Measurements from ENCODE around the gene ITPR1. TPM values are rescaled to one million over a fixed set of nuclear protein-coding genes. Genes with fewer than 3 reads are reported as not detected.

Gene ITPR1
- total and polyA plus RNA-seq, 4 experiments from 2014 or later: 6.1 to 72.8 (median 44.2) TPM

DNA sequence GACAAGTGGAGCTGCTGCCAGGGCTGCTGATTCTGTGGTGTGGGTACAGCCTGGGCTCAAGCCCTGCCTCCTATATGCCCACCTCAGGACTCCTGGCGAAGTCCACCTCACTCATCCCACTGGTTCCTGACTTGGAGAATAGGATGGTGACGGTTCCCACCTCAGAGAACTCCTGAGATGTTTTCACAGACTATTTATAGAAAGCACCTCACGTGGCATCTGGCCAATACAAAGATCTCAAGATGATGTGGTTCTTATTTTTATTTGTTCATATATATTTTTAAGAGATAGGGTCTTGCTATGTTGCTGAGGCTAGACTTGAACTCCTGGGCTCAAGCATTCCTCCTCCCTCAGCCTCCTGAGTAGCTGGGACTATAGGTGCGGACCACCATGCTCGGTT, 249.2 kb downstream of the ITPR1 start:
- no peak overlapping the region for H3K4me3 Mint-ChIP-seq
- no peak overlapping the region for H3K4me3 ChIP-seq (ENCODE audit: low read length in 2 of 2)
- no peaks in the 10 kb centered on the region for H3K27me3 ChIP-seq (ENCODE audit: insufficient read depth, low read length)
- intact Hi-C loops (cut with micrococcal nuclease): no loop called here
- H3K27me3 Mint-ChIP-seq: no peaks in the 10 kb centered on the region
- ChIA-PET POLR2A (ENCODE audit: partially characterized antibody) (interaction anchor here (0.7 kb wide), 1 partner anchor 236 kb away, joined by 3 read pairs; no protein-coding TSS in a partner anchor), CTCF (ENCODE audit: partially characterized antibody) (no interaction called here)
- no peaks in the 10 kb centered on the region for H3K36me3 ChIP-seq (ENCODE audit: insufficient read depth, low read length)
- DNase-seq: no peak
- H3K36me3 Mint-ChIP-seq: peaks cover 28 to 40% of the 10 kb centered on the region in 2 donors
- no peaks in the 10 kb centered on the region for H3K9me3 ChIP-seq (ENCODE audit: control insufficient read depth in 1 of 2, low read length in 2 of 2)
- peaks cover 39 to 53% (median 48%) of the 10 kb centered on the region in 4 donors for H3K4me1 Mint-ChIP-seq
- peaks cover 50% of the 10 kb centered on the region for H3K4me1 ChIP-seq (ENCODE audit: insufficient read depth, low read length)
- no peak overlapping the region for H3K27ac ChIP-seq (ENCODE audit: low read depth, low read length)
- H3K9me3 Mint-ChIP-seq: peaks cover 0 to 6% (median 3%) of the 10 kb centered on the region in 8 donors
- H3K27ac Mint-ChIP-seq: peak overlapping the region in 1 of 7 donors; percentile 57

DNA sequence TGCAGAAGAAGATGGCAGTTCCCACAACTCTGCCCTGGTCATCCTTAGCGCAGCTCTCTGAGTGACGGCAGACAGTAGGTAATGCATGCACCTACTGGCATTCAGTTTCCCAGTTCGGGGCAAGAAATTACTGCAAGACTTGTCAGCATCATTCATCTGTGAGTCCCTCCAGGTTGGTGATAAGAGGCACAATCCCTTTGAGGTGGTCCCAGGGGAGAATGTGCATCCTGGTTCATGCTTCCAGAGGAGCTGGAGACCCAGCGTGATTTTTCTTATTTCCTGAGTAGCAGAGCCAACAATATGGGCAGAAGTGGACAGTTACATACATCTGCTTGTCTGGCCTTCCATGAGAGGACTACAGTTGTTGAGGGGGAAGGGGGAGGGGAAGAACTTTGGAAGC, 250.2 kb downstream of the ITPR1 start:
- ChIA-PET POLR2A (ENCODE audit: partially characterized antibody) (no interaction called here), CTCF (ENCODE audit: partially characterized antibody) (no interaction called here)
- Mint-ChIP-seq H3K4me3 (no peak overlapping the region), H3K27me3 (no peaks in the 10 kb centered on the region), H3K27ac (peak overlapping the region in 3 of 7 donors; percentile 16 to 71 (median 64)), H3K4me1 (peaks cover 31 to 45% (median 40%) of the 10 kb centered on the region in 4 donors), H3K9me3 (peaks cover 0 to 6% (median 3%) of the 10 kb centered on the region in 8 donors), H3K36me3 (peaks cover 23 to 39% of the 10 kb centered on the region in 2 donors)
- Histone ChIP-seq H3K27ac (ENCODE audit: low read depth, low read length) (no peak overlapping the region), H3K27me3 (ENCODE audit: insufficient read depth, low read length) (no peaks in the 10 kb centered on the region), H3K36me3 (ENCODE audit: insufficient read depth, low read length) (no peaks in the 10 kb centered on the region), H3K9me3 (ENCODE audit: control insufficient read depth in 1 of 2, low read length in 2 of 2) (no peaks in the 10 kb centered on the region), H3K4me1 (ENCODE audit: insufficient read depth, low read length) (peaks cover 40% of the 10 kb centered on the region), H3K4me3 (ENCODE audit: low read length in 2 of 2) (no peak overlapping the region)
- intact Hi-C loops (cut with micrococcal nuclease): no loop called here
- no peak for DNase-seq

DNA sequence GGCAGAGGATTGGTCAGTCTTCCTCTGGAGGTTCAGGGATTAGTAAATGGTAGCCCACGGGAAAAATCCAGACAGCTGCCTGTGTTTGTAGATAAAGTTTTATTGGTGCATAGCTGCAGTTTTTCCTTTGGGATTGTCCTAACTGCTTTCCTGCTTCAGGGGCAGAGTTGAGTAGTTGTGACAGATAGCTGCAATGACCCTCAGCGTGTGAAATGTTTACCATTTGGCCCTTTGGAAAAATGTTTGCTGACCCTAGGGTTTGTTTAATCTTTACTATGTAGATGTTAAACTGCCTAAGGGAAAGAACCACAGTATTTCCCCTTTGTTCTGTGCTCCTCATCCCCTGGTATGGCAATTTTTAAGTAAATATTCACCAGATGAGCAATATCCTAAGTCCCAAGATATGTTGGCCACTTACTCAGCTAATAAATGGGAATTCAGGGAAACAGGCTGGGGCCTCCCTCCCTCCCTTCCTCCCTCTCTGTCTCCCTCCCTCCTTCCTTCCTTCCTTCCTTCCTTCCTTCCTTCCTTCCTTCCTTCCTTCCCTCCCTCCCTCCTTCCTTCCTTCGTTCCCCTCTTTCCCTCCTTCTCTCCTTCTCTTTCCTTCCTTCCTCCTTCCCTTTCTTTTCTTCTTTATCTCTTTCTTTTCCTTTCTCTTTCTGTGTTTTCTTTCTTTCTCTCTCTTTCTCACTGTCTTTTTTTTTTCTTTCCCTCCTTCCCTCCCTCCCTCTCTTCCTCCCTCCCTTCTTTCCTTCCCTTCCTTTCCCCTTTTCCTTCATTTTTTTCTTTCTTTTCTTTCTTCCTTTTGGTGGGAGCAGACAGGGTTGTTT, 251.5 kb downstream of the ITPR1 start:
- Histone ChIP-seq H3K27me3 (ENCODE audit: insufficient read depth, low read length) (no peaks in the 10 kb centered on the region), H3K9me3 (ENCODE audit: control insufficient read depth in 1 of 2, low read length in 2 of 2) (no peaks in the 10 kb centered on the region), H3K27ac (ENCODE audit: low read depth, low read length) (no peak overlapping the region), H3K36me3 (ENCODE audit: insufficient read depth, low read length) (no peaks in the 10 kb centered on the region), H3K4me3 (ENCODE audit: low read length in 2 of 2) (no peak overlapping the region), H3K4me1 (ENCODE audit: insufficient read depth, low read length) (peaks cover 32% of the 10 kb centered on the region)
- peaks cover 29 to 45% (median 36%) of the 10 kb centered on the region in 4 donors for H3K4me1 Mint-ChIP-seq
- DNase-seq: no peak
- intact Hi-C loops (cut with micrococcal nuclease): no loop called here
- peaks cover 0 to 5% (median 2%) of the 10 kb centered on the region in 8 donors for H3K9me3 Mint-ChIP-seq
- no peaks in the 10 kb centered on the region for H3K27me3 Mint-ChIP-seq
- ChIA-PET CTCF (ENCODE audit: partially characterized antibody) (no interaction called here), POLR2A (ENCODE audit: partially characterized antibody) (no interaction called here)
- H3K27ac Mint-ChIP-seq: peak overlapping the region in 2 of 7 donors; percentile 12 to 31
- peaks cover 20 to 35% of the 10 kb centered on the region in 2 donors for H3K36me3 Mint-ChIP-seq
- H3K4me3 Mint-ChIP-seq: no peak overlapping the region

DNA sequence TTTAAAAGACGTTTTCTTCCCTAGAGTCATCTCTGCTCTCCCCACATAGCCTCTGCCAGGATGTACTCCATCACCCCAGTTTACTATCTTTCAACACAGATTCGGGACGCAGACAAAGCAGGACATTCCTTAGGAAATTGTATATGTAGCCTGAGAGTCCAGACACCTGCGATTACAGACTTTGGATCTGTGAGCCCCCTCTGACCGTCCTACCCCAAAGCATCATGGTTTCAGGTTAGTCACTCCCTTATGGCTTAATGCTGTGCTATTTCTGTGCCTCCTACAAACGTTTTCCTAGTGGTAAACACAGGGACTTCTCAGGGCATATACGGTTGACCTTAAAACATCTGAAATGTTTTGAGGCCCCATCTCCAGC, 252.1 kb downstream of the ITPR1 start:
- intact Hi-C loops (cut with micrococcal nuclease): no loop called here
- POLR2A ChIA-PET (ENCODE audit: partially characterized antibody): no interaction called here
- no peaks in the 10 kb centered on the region for H3K27me3 Mint-ChIP-seq
- Histone ChIP-seq H3K4me1 (ENCODE audit: insufficient read depth, low read length) (peaks cover 32% of the 10 kb centered on the region), H3K4me3 (ENCODE audit: low read length in 2 of 2) (no peak overlapping the region), H3K27me3 (ENCODE audit: insufficient read depth, low read length) (no peaks in the 10 kb centered on the region), H3K36me3 (ENCODE audit: insufficient read depth, low read length) (no peaks in the 10 kb centered on the region), H3K27ac (ENCODE audit: low read depth, low read length) (no peak overlapping the region), H3K9me3 (ENCODE audit: control insufficient read depth in 1 of 2, low read length in 2 of 2) (no peaks in the 10 kb centered on the region)
- H3K4me1 Mint-ChIP-seq: peaks cover 26 to 45% (median 34%) of the 10 kb centered on the region in 4 donors
- no peak overlapping the region for H3K4me3 Mint-ChIP-seq
- peaks cover 0 to 3% (median 0%) of the 10 kb centered on the region in 8 donors for H3K9me3 Mint-ChIP-seq
- H3K36me3 Mint-ChIP-seq: peaks cover 17 to 31% of the 10 kb centered on the region in 2 donors
- CTCF ChIA-PET (ENCODE audit: partially characterized antibody): no interaction called here
- DNase-seq: no peak
- H3K27ac Mint-ChIP-seq: peak overlapping the region in 1 of 7 donors; percentile 24

DNA sequence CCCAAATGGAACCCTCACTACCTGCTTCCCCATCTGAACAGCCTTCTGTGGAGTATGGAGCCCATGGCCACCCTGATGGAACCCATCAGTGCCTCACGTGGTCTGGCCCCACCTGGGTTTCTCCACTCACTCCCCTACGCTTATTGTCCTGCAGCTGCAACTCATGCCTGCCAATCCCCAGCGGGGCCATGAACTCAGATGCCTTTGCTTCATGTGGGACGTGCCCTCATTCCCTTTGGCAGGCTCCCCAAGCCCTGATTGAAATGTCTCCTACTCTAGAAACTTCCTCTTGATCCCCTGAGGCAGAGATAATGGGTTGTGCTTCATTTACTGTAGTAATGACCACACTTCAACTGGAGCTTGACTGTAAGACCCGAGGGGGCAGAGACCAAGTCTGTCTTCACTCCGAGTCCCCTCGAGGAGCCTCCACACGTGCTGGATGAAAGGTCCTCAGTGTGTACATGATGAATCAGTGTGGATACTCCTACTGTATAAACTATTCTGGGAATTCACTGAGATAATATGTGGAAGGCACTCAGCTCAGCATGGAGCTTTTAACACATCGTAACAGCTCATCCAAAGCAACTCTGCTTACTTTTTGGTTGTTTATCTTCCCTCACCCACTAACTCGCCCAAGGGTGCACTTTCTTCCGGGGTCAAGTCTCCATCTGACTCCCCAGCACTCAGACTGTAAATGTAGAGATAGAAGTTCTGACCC, 253.3 kb downstream of the ITPR1 start:
- Histone ChIP-seq H3K9me3 (ENCODE audit: control insufficient read depth in 1 of 2, low read length in 2 of 2) (no peaks in the 10 kb centered on the region), H3K27me3 (ENCODE audit: insufficient read depth, low read length) (no peaks in the 10 kb centered on the region), H3K4me3 (ENCODE audit: low read length in 2 of 2) (no peak overlapping the region), H3K36me3 (ENCODE audit: insufficient read depth, low read length) (no peaks in the 10 kb centered on the region), H3K4me1 (ENCODE audit: insufficient read depth, low read length) (peaks cover 31% of the 10 kb centered on the region), H3K27ac (ENCODE audit: low read depth, low read length) (no peak overlapping the region)
- DNase-seq: no peak
- ChIA-PET CTCF (ENCODE audit: partially characterized antibody) (no interaction called here), POLR2A (ENCODE audit: partially characterized antibody) (no interaction called here)
- H3K4me3 Mint-ChIP-seq: no peak overlapping the region
- H3K27me3 Mint-ChIP-seq: no peaks in the 10 kb centered on the region
- H3K4me1 Mint-ChIP-seq: peaks cover 22 to 45% (median 31%) of the 10 kb centered on the region in 4 donors
- intact Hi-C loops (cut with micrococcal nuclease): no loop called here
- H3K9me3 Mint-ChIP-seq: peaks cover 0 to 3% (median 0%) of the 10 kb centered on the region in 8 donors
- peak overlapping the region in 5 of 7 donors; percentile 15 to 65 (median 40) for H3K27ac Mint-ChIP-seq
- peaks cover 27 to 37% of the 10 kb centered on the region in 2 donors for H3K36me3 Mint-ChIP-seq

DNA sequence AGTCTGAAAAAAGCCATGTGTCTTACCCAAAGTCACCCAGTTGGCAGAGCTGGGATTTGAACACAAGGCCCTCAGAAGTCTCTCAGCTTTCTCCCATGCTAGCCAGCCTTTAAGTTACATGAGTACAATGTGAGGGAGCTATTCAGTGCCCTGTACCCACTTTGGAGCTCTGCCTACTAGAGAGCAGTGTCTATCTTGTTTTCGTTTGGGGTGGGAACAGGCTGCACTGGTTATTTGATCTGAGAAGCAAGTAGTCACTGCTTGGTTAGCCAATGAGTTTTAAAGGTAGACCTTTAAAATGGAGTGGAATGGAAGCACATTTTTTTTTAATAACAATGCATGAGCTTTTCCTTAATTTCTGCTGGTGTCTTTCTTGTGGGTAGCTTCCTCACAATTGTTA, 255.0 kb downstream of the ITPR1 start:
- Mint-ChIP-seq H3K27ac (peak overlapping the region in 3 of 7 donors; percentile 47 to 96 (median 62)), H3K27me3 (no peaks in the 10 kb centered on the region), H3K4me1 (peaks cover 18 to 51% (median 27%) of the 10 kb centered on the region in 4 donors), H3K4me3 (no peak overlapping the region), H3K9me3 (peaks cover 0 to 3% (median 0%) of the 10 kb centered on the region in 8 donors), H3K36me3 (peaks cover 27 to 39% of the 10 kb centered on the region in 2 donors)
- no peak overlapping the region for H3K4me3 ChIP-seq (ENCODE audit: low read length in 2 of 2)
- no peak for DNase-seq
- H3K36me3 ChIP-seq (ENCODE audit: insufficient read depth, low read length): no peaks in the 10 kb centered on the region
- intact Hi-C loops (cut with micrococcal nuclease): no loop called here
- ChIA-PET CTCF (ENCODE audit: partially characterized antibody) (interaction anchor here (1.0 to 2.8 kb wide), 3 partner anchors 8 to 232 kb away, joined by 3 to 12 read pairs (median 3); no protein-coding TSS in a partner anchor), POLR2A (ENCODE audit: partially characterized antibody) (interaction anchor here (1.2 to 1.4 kb wide), 2 partner anchors 10 to 268 kb away, joined by 3 to 4 read pairs; no protein-coding TSS in a partner anchor)
- peaks cover 27% of the 10 kb centered on the region for H3K4me1 ChIP-seq (ENCODE audit: insufficient read depth, low read length)
- no peaks in the 10 kb centered on the region for H3K9me3 ChIP-seq (ENCODE audit: control insufficient read depth in 1 of 2, low read length in 2 of 2)
- no peaks in the 10 kb centered on the region for H3K27me3 ChIP-seq (ENCODE audit: insufficient read depth, low read length)
- H3K27ac ChIP-seq (ENCODE audit: low read depth, low read length): no peak overlapping the region
